Measurements from ENCODE around the gene SLC17A7.

DNA sequence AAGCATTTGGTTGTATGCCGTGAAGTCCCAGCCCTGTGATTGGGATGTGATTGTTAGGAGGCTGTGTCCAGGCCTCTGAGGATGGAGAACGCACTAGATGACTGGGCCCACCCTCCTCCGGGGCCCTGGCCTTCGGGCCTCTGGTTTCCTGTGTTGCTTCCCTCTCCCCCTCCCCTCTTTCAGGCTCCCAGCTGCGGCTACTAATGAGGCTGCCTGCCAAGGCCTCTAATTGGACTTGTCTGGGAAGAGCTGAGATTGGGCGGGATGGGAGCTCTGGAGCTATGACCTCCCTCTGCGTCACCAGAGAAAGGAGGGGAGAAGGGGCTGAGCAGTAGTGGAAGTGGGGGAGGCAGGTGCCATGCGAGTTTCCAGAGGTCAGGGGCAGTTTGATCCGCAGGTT is 28.0 kb downstream of the SLC17A7 start:
- TF ChIP-seq CTCF (conservative IDR thresholded peaks at IDR 0.05), result no peak
- no peak for TF ChIP-seq ZFX (IDR thresholded peaks at IDR 0.05)

All from C4-2B (cell line).